Effector memory CD4-positive, alpha-beta T cell (primary cell): Measurements from ENCODE around the gene FLNB.

ENCODE experiments used
- DNase-seq, 3 donors: peaks; one replicate each; pipeline ENCODE4 v3.0.0-alpha.2; 2020
- H3K27ac ChIP-seq: 2 replicates; pipeline ENCODE4 v1.7.0; 2013; ENCODE audit warnings: mild to moderate bottlenecking, low read length, moderate library complexity; ENCODE audit not compliant: insufficient read depth, poor library complexity, severe bottlenecking
- H3K27me3 ChIP-seq: replicated peaks from 2 replicates; pipeline ENCODE4 v1.7.0; 2013; ENCODE audit warnings: mild to moderate bottlenecking, low read length; ENCODE audit not compliant: insufficient read depth, control insufficient read depth, poor library complexity, severe bottlenecking
- H3K36me3 ChIP-seq: 2 replicates; pipeline ENCODE4 v1.7.0; 2013; ENCODE audit warnings: mild to moderate bottlenecking, low read length, moderate library complexity; ENCODE audit not compliant: control insufficient read depth, insufficient read depth
- H3K4me1 ChIP-seq: 2 replicates; pipeline ENCODE4 v1.7.0; 2013; ENCODE audit warnings: low read length, mild to moderate bottlenecking; ENCODE audit not compliant: control insufficient read depth, insufficient read depth, poor library complexity, severe bottlenecking
- H3K4me3 ChIP-seq: 2 replicates; pipeline ENCODE4 v1.7.0; 2013; ENCODE audit warnings: low read length, low read depth, mild to moderate bottlenecking; ENCODE audit not compliant: insufficient read depth, poor library complexity, severe bottlenecking
- H3K9me3 ChIP-seq: 2 replicates; pipeline ENCODE4 v1.7.0; 2013; ENCODE audit warnings: mild to moderate bottlenecking, low read length, moderate library complexity; ENCODE audit not compliant: control insufficient read depth

Gene FLNB

GRCh38 chr3:58160399-58160798 is 152.2 kb downstream of the FLNB start:
- H3K4me3 ChIP-seq = no peak overlapping the region

GRCh38 chr3:58161435-58162398 is 153.5 kb downstream of the FLNB start:
- Histone ChIP-seq H3K4me1 (no peaks in the 10 kb centered on the region), H3K27ac (no peak overlapping the region), H3K36me3 (peaks cover 21% of the 10 kb centered on the region), H3K27me3 (no peaks in the 10 kb centered on the region), H3K4me3 (no peak overlapping the region), H3K9me3 (no peaks in the 10 kb centered on the region)
- DNase-seq = no peak

More at GRCh38 chr3:58160399-58160798, 152.2 kb downstream of the FLNB start:
- Histone ChIP-seq H3K27me3 (no peaks in the 10 kb centered on the region), H3K27ac (no peak overlapping the region), H3K36me3 (peaks cover 30% of the 10 kb centered on the region), H3K4me1 (no peaks in the 10 kb centered on the region), H3K9me3 (no peaks in the 10 kb centered on the region)
- DNase-seq = no peak

- no peak overlapping the region for H3K27ac ChIP-seq
These were observed 155.0 kb downstream of the FLNB start for GRCh38 chr3:58163234-58163633.

GRCh38 chr3:58164199-58164879 is 156.1 kb downstream of the FLNB start:
- H3K4me1 ChIP-seq = no peaks in the 10 kb centered on the region
- peaks cover 7% of the 10 kb centered on the region for H3K36me3 ChIP-seq
- no peak for DNase-seq

More at GRCh38 chr3:58163234-58163633, 155.0 kb downstream of the FLNB start:
- Histone ChIP-seq H3K9me3 (no peaks in the 10 kb centered on the region), H3K27me3 (no peaks in the 10 kb centered on the region), H3K4me1 (no peaks in the 10 kb centered on the region), H3K36me3 (peaks cover 15% of the 10 kb centered on the region), H3K4me3 (no peak overlapping the region)
- DNase-seq = no peak

GRCh38 chr3:58164906-58165821 is 156.9 kb downstream of the FLNB start:
- no peak overlapping the region for H3K27ac ChIP-seq
- H3K36me3 ChIP-seq = peaks cover 7% of the 10 kb centered on the region

More at GRCh38 chr3:58164199-58164879, 156.1 kb downstream of the FLNB start:
- Histone ChIP-seq H3K27me3 (no peaks in the 10 kb centered on the region), H3K27ac (no peak overlapping the region), H3K9me3 (no peaks in the 10 kb centered on the region), H3K4me3 (no peak overlapping the region)

GRCh38 chr3:58167431-58168351 is 159.5 kb downstream of the FLNB start:
- no peaks in the 10 kb centered on the region for H3K27me3 ChIP-seq
- H3K27ac ChIP-seq = no peak overlapping the region
- H3K4me1 ChIP-seq = no peaks in the 10 kb centered on the region
- peak in 2 of 3 donors; percentile 6 to 21 for DNase-seq
- H3K4me3 ChIP-seq = no peak overlapping the region
- H3K36me3 ChIP-seq = peaks cover 7% of the 10 kb centered on the region
- no peaks in the 10 kb centered on the region for H3K9me3 ChIP-seq

More at GRCh38 chr3:58164906-58165821, 156.9 kb downstream of the FLNB start:
- DNase-seq = no peak
- no peaks in the 10 kb centered on the region for H3K9me3 ChIP-seq
- H3K4me3 ChIP-seq = no peak overlapping the region
- H3K4me1 ChIP-seq = no peaks in the 10 kb centered on the region
- no peaks in the 10 kb centered on the region for H3K27me3 ChIP-seq

GRCh38 chr3:58168498-58168897 is 160.3 kb downstream of the FLNB start:
- no peaks in the 10 kb centered on the region for H3K27me3 ChIP-seq
- DNase-seq = no peak
- no peaks in the 10 kb centered on the region for H3K4me1 ChIP-seq
- H3K4me3 ChIP-seq = no peak overlapping the region
- peaks cover 7% of the 10 kb centered on the region for H3K36me3 ChIP-seq
- no peaks in the 10 kb centered on the region for H3K9me3 ChIP-seq
- no peak overlapping the region for H3K27ac ChIP-seq

GRCh38 chr3:58169371-58169770 is 161.1 kb downstream of the FLNB start:
- H3K27me3 ChIP-seq = no peaks in the 10 kb centered on the region
- H3K36me3 ChIP-seq = no peaks in the 10 kb centered on the region

GRCh38 chr3:58170376-58170775 is 162.2 kb downstream of the FLNB start:
- H3K27me3 ChIP-seq = no peaks in the 10 kb centered on the region
- H3K4me3 ChIP-seq = no peak overlapping the region
- no peak for DNase-seq
- no peaks in the 10 kb centered on the region for H3K36me3 ChIP-seq
- no peak overlapping the region for H3K27ac ChIP-seq
- no peaks in the 10 kb centered on the region for H3K4me1 ChIP-seq
- no peaks in the 10 kb centered on the region for H3K9me3 ChIP-seq

More at GRCh38 chr3:58169371-58169770, 161.1 kb downstream of the FLNB start:
- Histone ChIP-seq H3K4me3 (no peak overlapping the region), H3K27ac (no peak overlapping the region), H3K4me1 (no peaks in the 10 kb centered on the region), H3K9me3 (no peaks in the 10 kb centered on the region)
- no peak for DNase-seq
